Measurements from ENCODE around the gene RTKN2.

RTKN2 gene

DNA sequence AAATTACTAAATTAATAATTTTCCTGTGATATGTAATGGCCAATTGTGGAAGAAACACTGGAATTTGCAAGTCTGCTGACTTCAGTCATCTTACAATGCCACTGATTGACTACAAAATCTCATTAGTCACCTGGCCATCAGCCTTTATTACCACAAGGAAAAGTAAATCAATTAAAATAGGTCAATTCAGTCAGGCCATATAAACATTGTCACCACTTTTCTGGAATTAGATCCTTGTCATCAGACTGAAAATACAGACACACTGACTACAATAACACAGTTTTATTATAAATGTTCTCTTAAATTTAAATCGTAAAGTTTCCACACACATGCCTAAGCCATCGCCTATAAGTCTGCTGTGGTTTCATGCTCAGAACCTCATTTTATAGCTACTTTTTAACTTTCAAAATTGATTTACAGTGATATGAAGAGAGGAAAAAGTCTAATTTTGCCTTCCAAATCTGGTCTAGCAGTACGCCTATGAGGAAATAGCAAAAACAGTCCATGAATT is 54.2 kb downstream of the RTKN2 start:
- TF ChIP-seq, protein P1, sequence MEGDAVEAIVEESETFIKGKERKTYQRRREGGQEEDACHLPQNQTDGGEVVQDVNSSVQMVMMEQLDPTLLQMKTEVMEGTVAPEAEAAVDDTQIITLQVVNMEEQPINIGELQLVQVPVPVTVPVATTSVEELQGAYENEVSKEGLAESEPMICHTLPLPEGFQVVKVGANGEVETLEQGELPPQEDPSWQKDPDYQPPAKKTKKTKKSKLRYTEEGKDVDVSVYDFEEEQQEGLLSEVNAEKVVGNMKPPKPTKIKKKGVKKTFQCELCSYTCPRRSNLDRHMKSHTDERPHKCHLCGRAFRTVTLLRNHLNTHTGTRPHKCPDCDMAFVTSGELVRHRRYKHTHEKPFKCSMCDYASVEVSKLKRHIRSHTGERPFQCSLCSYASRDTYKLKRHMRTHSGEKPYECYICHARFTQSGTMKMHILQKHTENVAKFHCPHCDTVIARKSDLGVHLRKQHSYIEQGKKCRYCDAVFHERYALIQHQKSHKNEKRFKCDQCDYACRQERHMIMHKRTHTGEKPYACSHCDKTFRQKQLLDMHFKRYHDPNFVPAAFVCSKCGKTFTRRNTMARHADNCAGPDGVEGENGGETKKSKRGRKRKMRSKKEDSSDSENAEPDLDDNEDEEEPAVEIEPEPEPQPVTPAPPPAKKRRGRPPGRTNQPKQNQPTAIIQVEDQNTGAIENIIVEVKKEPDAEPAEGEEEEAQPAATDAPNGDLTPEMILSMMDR (IDR thresholded peaks at IDR 0.05; ENCODE audit: borderline replicate concordance, control extremely low read depth, extremely low read depth, insufficient read depth, missing control alignments): no peak
- in situ Hi-C loops (cut with MboI; ENCODE audit: low sequenced_read_pairs, unreplicated experiment): no loop called here
- no peak for DNase-seq (ENCODE audit: low spot score)

DNA sequence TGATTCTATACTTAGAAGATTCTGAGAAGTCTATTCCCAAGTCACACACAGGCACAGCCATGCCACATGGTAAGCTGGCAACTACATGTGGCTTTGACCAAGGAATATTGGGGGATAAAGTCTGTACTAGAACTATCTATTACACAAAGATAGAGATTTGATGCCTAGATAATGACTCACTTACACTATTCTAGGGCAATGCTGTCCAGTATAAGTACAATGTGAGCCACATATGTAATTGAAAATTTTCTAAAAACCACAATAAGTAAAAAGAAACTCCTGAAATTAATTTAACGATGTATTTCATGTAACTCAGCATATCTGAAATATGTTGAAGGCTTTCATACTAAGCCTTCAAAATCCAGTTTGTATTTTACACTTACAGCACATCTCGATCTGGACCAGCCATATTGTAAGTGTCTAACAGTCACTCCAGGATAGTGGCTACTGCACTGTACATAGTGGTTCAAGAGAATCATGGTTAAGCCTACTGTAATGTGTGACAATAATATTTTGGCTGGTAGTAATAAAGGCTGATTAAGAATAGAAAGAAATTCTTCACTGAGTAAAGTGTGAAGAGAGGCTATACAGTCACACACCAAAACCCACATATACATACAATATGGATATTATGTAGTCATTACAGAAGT is 62.8 kb downstream of the RTKN2 start:
- no peak for DNase-seq (ENCODE audit: low spot score)
- TF ChIP-seq, protein P1 (IDR thresholded peaks at IDR 0.05; ENCODE audit: borderline replicate concordance, control extremely low read depth, extremely low read depth, insufficient read depth, missing control alignments): no peak
- in situ Hi-C loops (cut with MboI; ENCODE audit: low sequenced_read_pairs, unreplicated experiment): no loop called here

DNA sequence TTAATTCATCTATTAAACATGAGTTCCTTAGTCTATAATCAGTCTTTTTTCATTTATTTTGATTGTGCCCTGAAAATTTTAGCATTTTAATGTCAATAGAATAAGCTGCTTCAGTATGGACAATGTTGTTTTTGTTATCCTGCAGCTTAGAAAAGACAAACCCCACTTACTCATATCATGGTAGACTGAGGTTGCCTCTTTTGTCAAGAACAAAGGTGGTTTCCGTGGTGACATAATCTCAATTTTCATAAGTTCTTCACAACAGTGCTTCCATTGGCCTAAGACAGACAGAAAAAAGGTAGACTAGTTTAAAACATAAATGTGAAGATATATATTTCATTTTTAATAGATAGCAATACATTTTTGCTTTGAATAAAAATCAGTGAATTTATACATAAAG is 69.1 kb downstream of the RTKN2 start:
- no peak for DNase-seq (ENCODE audit: low spot score)
- TF ChIP-seq, protein P1 (IDR thresholded peaks at IDR 0.05; ENCODE audit: borderline replicate concordance, control extremely low read depth, extremely low read depth, insufficient read depth, missing control alignments): no peak
- in situ Hi-C loops (cut with MboI; ENCODE audit: low sequenced_read_pairs, unreplicated experiment): no loop called here

DNA sequence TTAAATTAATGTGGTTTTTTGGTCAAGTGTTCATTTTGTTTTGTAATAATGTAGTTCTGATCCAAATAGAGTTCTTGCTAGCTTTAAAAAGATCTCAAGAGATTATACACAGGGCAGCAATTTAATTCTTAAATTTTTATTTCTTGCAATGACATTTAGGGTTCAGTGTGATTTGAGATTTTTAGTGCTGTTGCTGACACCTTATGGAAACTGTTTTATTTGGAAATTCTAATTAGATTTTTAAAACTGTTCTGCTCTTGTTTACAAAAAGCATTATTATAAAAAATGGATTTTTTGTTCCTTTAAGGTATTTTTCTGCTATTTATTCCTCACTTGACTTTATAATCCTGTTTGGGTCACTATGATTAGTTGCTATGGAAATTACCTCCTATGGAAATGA is 72.1 kb downstream of the RTKN2 start:
- in situ Hi-C loops (cut with MboI; ENCODE audit: low sequenced_read_pairs, unreplicated experiment): no loop called here
- TF ChIP-seq, protein P1 (IDR thresholded peaks at IDR 0.05; ENCODE audit: borderline replicate concordance, control extremely low read depth, extremely low read depth, insufficient read depth, missing control alignments): no peak
- DNase-seq (ENCODE audit: low spot score): no peak

DNA sequence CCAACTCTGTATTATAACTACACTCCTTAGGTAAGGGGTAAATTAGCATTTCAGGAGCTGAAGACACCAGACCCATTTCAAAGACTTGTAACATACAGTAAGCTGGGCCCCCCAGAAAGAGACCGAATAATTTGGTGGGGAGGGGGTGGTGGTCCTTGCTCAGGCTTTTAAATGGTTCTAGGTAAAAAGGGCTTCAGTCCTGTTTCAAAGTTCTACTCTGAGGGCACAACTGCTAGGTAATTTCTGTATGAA is 73.0 kb downstream of the RTKN2 start:
- DNase-seq (ENCODE audit: low spot score): no peak
- TF ChIP-seq, protein P1 (IDR thresholded peaks at IDR 0.05; ENCODE audit: borderline replicate concordance, control extremely low read depth, extremely low read depth, insufficient read depth, missing control alignments): no peak
- in situ Hi-C loops (cut with MboI; ENCODE audit: low sequenced_read_pairs, unreplicated experiment): no loop called here

DNA sequence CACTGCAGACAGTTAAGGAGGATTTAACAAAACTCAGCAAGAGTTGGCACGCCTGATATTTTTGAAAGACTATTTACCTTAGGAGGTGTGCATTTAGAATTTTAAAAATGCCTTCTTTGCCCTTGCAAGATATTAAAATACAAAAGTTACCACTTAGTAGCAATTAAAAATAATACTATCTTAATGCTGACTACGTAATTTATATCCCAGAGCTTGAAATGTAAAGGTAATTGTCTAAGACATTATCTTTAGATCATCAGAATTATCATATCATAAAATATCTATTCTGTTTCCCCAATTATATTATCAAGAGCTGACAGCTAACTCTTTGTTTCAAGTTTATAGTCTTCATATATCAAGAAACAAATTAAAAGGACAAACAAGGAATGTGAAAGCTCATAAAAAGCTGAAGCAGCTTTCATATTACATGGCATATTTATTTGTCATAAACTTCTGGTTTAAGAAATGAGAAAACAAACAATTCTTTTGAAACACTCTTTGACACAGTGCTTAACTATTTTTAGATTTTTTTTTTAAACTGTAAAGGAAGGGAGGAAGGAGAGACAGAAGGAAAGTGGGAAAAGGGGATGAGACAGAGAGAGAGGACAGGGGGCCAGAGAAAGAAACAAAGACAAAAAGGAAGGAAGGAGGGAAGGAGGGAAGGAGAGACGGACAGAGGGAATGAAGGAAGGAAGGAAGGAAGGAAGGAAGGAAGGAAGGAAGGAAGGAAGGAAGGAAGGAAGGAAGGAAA is 73.5 kb downstream of the RTKN2 start:
- no peak for DNase-seq (ENCODE audit: low spot score)
- in situ Hi-C loops (cut with MboI; ENCODE audit: low sequenced_read_pairs, unreplicated experiment): no loop called here
- TF ChIP-seq, protein P1 (IDR thresholded peaks at IDR 0.05; ENCODE audit: borderline replicate concordance, control extremely low read depth, extremely low read depth, insufficient read depth, missing control alignments): no peak
